ENCODE data around the gene HSD11B1. TPM values are rescaled to one million over a fixed set of nuclear protein-coding genes. Genes with fewer than 3 reads are reported as not detected.

Gene HSD11B1
- total and polyA plus RNA-seq, 2 donors (not counting 1 experiment from before 2014, with no cell fraction given): 7.1 to 31.5 TPM

DNA sequence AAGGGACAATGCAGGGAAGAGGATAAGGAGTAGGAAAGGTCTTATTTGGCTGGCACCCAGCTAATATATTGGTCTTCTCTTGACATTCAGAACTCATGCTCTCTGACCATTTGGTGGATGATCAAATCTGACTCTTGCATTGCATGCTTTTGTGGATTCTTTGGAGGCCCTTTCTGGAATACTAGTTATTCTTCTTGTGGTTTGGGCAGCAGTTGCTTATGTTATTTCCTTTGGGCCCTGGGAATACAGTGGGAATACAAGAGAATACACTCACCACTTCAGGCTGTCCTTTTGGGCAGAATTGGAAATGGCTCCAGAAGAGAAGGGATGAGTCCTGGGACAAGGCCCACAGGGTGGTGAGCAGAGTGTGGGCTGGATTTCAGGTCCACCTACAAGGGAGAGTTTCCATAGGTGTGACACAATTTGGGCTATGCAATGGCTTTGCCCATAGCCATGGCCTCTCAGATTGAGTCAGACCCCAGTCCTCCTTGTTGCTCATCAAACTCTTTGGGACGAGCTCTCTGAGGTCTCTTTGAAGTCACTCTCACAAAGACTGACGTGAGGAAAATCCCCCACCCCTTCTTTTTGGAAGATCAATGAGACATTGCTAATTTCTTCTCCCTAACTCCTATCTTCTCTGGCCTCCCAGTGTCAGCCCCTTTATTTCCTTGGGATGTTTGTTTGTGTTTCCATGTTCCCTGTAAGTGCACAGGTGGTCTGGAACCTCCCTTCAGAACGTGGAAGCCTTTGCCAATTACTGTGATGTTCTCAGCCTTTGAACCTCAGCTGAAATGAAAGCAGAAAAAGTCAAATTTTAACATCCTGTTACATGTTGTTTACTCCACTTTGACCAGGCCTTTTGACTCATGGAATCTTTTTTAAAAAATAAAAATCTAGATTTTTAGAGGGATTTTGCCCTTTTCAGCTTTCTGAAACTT, 19.4 kb downstream of the HSD11B1 start:
- TF ChIP-seq EZH2 (IDR thresholded peaks at IDR 0.05; ENCODE audit: low read length, missing control alignments): no peak
- TF ChIP-seq CTCF (conservative IDR thresholded peaks at IDR 0.05 in 1 of 2, IDR thresholded peaks at IDR 0.05 in 1 of 2; ENCODE audit: low read depth in 1 of 2, low read length in 2 of 2): no peak
- H3K27ac ChIP-seq (ENCODE audit: insufficient read depth, low read length): no peak overlapping the region
- DNase-seq (ENCODE audit: low read depth in 2 of 2): no peak

GRCh38 chr1:209727286-209727685, 22.6 kb downstream of the HSD11B1 start:
- Histone ChIP-seq H3K4me2 (ENCODE audit: extremely low read depth, insufficient read depth, low read length) (no peak overlapping the region), H2AFZ (ENCODE audit: low read length) (no peak overlapping the region), H3K4me1 (ENCODE audit: control insufficient read depth, extremely low read depth, insufficient read depth, low read length) (no peaks in the 10 kb centered on the region), H3K9ac (ENCODE audit: insufficient read depth, low read length) (no peak overlapping the region), H4K20me1 (ENCODE audit: control insufficient read depth, extremely low read depth, insufficient read depth, low read length) (no peaks in the 10 kb centered on the region), H3K9me3 (ENCODE audit: control insufficient read depth, insufficient read depth, low read depth, low read length) (no peaks in the 10 kb centered on the region), H3K36me3 (ENCODE audit: control insufficient read depth, insufficient read depth, low read length) (no peaks in the 10 kb centered on the region), H3K27me3 (ENCODE audit: control insufficient read depth, insufficient read depth, low read length) (no peaks in the 10 kb centered on the region), H3K27ac (ENCODE audit: insufficient read depth, low read length) (no peak overlapping the region), H3K4me3 (replicated peaks in 1 of 4; ENCODE audit: control extremely low read depth in 1 of 4, insufficient read depth in 1 of 4, low read depth in 3 of 4, low read length in 4 of 4) (no peak overlapping the region), H3K79me2 (ENCODE audit: control insufficient read depth, insufficient read depth, low read length) (no peaks in the 10 kb centered on the region)
- no peak for DNase-seq (ENCODE audit: low read depth in 2 of 2)
- TF ChIP-seq EZH2 (IDR thresholded peaks at IDR 0.05; ENCODE audit: low read length, missing control alignments) (no peak), CTCF (conservative IDR thresholded peaks at IDR 0.05 in 1 of 2, IDR thresholded peaks at IDR 0.05 in 1 of 2; ENCODE audit: low read depth in 1 of 2, low read length in 2 of 2) (no peak)

More for the DNA sequence above, 19.4 kb downstream of the HSD11B1 start:
- no peak overlapping the region for H2AFZ ChIP-seq (ENCODE audit: low read length)
- H3K9ac ChIP-seq (ENCODE audit: insufficient read depth, low read length): no peak overlapping the region
- no peaks in the 10 kb centered on the region for H3K36me3 ChIP-seq (ENCODE audit: control insufficient read depth, insufficient read depth, low read length)
- no peaks in the 10 kb centered on the region for H3K4me1 ChIP-seq (ENCODE audit: control insufficient read depth, extremely low read depth, insufficient read depth, low read length)
- H4K20me1 ChIP-seq (ENCODE audit: control insufficient read depth, extremely low read depth, insufficient read depth, low read length): no peaks in the 10 kb centered on the region
- H3K4me2 ChIP-seq (ENCODE audit: extremely low read depth, insufficient read depth, low read length): no peak overlapping the region
- H3K27me3 ChIP-seq (ENCODE audit: control insufficient read depth, insufficient read depth, low read length): no peaks in the 10 kb centered on the region
- no peaks in the 10 kb centered on the region for H3K9me3 ChIP-seq (ENCODE audit: control insufficient read depth, insufficient read depth, low read depth, low read length)
- H3K4me3 ChIP-seq (replicated peaks in 1 of 4; ENCODE audit: control extremely low read depth in 1 of 4, insufficient read depth in 1 of 4, low read depth in 3 of 4, low read length in 4 of 4): no peak overlapping the region
- no peaks in the 10 kb centered on the region for H3K79me2 ChIP-seq (ENCODE audit: control insufficient read depth, insufficient read depth, low read length)

DNA sequence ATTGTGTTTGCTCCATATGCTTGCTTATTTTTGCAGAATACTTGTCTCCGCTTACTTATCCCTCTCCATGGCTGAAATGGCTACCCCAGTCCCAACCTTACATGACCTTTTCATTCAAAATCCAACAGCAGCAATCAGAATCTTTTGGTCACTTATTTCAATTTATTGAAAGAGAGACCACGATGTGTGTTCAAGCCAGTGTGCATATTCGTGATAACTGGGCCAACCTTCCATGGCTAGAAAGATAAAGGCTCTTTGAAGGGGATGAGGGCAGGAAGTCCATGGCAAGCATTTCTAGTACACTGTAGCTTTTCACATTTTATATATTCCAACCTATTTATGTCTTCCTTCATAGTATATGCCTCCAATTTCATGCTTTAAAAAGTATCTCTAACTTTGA, 23.1 kb downstream of the HSD11B1 start:
- Histone ChIP-seq H3K4me2 (ENCODE audit: extremely low read depth, insufficient read depth, low read length) (no peak overlapping the region), H3K27me3 (ENCODE audit: control insufficient read depth, insufficient read depth, low read length) (no peaks in the 10 kb centered on the region), H4K20me1 (ENCODE audit: control insufficient read depth, extremely low read depth, insufficient read depth, low read length) (no peaks in the 10 kb centered on the region), H3K4me3 (replicated peaks in 1 of 4; ENCODE audit: control extremely low read depth in 1 of 4, insufficient read depth in 1 of 4, low read depth in 3 of 4, low read length in 4 of 4) (no peak overlapping the region), H3K9ac (ENCODE audit: insufficient read depth, low read length) (no peak overlapping the region), H3K4me1 (ENCODE audit: control insufficient read depth, extremely low read depth, insufficient read depth, low read length) (no peaks in the 10 kb centered on the region), H3K79me2 (ENCODE audit: control insufficient read depth, insufficient read depth, low read length) (no peaks in the 10 kb centered on the region), H3K27ac (ENCODE audit: insufficient read depth, low read length) (no peak overlapping the region), H3K36me3 (ENCODE audit: control insufficient read depth, insufficient read depth, low read length) (no peaks in the 10 kb centered on the region), H2AFZ (ENCODE audit: low read length) (no peak overlapping the region), H3K9me3 (ENCODE audit: control insufficient read depth, insufficient read depth, low read depth, low read length) (no peaks in the 10 kb centered on the region)
- no peak for TF ChIP-seq CTCF (conservative IDR thresholded peaks at IDR 0.05 in 1 of 2, IDR thresholded peaks at IDR 0.05 in 1 of 2; ENCODE audit: low read depth in 1 of 2, low read length in 2 of 2)
- no peak for TF ChIP-seq EZH2 (IDR thresholded peaks at IDR 0.05; ENCODE audit: low read length, missing control alignments)
- DNase-seq (ENCODE audit: low read depth in 2 of 2): no peak
